NCI-H2196 treated with DMSO at 0.1 percent for 48 hours (cell line): ENCODE data around the gene OBP2B.

Experiments
- DNase-seq: peaks from one replicate; lab custom pipeline; 2025; ENCODE audit not compliant: unreplicated experiment; lab: John Stamatoyannopoulos, UW

OBP2B gene

GRCh38 chr9:133202688-133203453, 6.2 kb downstream of the OBP2B start:
- DNase-seq, result no peak

GRCh38 chr9:133202145-133202513, 6.9 kb downstream of the OBP2B start:
- DNase-seq, result no peak

- DNase-seq, result no peak
Measured at GRCh38 chr9:133201424-133202144, 7.5 kb downstream of the OBP2B start.

- DNase-seq, result no peak
Measured at GRCh38 chr9:133200631-133201030, 8.4 kb downstream of the OBP2B start.

- DNase-seq, result no peak
Measured at GRCh38 chr9:133199648-133200321, 9.3 kb downstream of the OBP2B start.

- no peak for DNase-seq
Measured at GRCh38 chr9:133195029-133195428, 14.0 kb downstream of the OBP2B start.

GRCh38 chr9:133194597-133194996, 14.5 kb downstream of the OBP2B start:
- no peak for DNase-seq

GRCh38 chr9:133191989-133192388, 17.1 kb downstream of the OBP2B start:
- no peak for DNase-seq

- no peak for DNase-seq
Measured at GRCh38 chr9:133189826-133190225, 19.2 kb downstream of the OBP2B start.

GRCh38 chr9:133188843-133189180, 20.2 kb downstream of the OBP2B start:
- no peak for DNase-seq

- peak; percentile 36 for DNase-seq
Measured at GRCh38 chr9:133188006-133188842, 20.8 kb downstream of the OBP2B start.

- no peak for DNase-seq
Measured at GRCh38 chr9:133187561-133188005, 21.5 kb downstream of the OBP2B start.

- no peak for DNase-seq
Measured at GRCh38 chr9:133186736-133187135, 22.3 kb downstream of the OBP2B start.

- peak; percentile 76 for DNase-seq
Measured at GRCh38 chr9:133184971-133185370, 24.1 kb downstream of the OBP2B start.

GRCh38 chr9:133182151-133182550, 26.9 kb downstream of the OBP2B start:
- DNase-seq, result no peak

- no peak for DNase-seq
Measured at GRCh38 chr9:133181561-133181960, 27.5 kb downstream of the OBP2B start.

- DNase-seq, result no peak
Measured at GRCh38 chr9:133180953-133181352, 28.1 kb downstream of the OBP2B start.

- DNase-seq, result no peak
Measured at GRCh38 chr9:133173056-133173455, 36.0 kb downstream of the OBP2B start.

GRCh38 chr9:133171161-133171961, 37.7 kb downstream of the OBP2B start:
- DNase-seq, result no peak

- DNase-seq, result no peak
Measured at GRCh38 chr9:133170716-133171115, 38.3 kb downstream of the OBP2B start.
